Stimulated activated CD4-positive, alpha-beta T cell treated with anti-CD3 and anti-CD28 coated beads, Interleukin-15, amount 100 ng/mL, for 1 hour (primary cell): Measurements from ENCODE around the gene ADAMTS3.

Experiments used
- DNase-seq, 2 donors: peaks; one replicate each; pipeline ENCODE4 v3.0.0-alpha.2; 2020; ENCODE audit warnings: low read depth in 1 of 2, low spot score in 1 of 2

Gene ADAMTS3

DNA sequence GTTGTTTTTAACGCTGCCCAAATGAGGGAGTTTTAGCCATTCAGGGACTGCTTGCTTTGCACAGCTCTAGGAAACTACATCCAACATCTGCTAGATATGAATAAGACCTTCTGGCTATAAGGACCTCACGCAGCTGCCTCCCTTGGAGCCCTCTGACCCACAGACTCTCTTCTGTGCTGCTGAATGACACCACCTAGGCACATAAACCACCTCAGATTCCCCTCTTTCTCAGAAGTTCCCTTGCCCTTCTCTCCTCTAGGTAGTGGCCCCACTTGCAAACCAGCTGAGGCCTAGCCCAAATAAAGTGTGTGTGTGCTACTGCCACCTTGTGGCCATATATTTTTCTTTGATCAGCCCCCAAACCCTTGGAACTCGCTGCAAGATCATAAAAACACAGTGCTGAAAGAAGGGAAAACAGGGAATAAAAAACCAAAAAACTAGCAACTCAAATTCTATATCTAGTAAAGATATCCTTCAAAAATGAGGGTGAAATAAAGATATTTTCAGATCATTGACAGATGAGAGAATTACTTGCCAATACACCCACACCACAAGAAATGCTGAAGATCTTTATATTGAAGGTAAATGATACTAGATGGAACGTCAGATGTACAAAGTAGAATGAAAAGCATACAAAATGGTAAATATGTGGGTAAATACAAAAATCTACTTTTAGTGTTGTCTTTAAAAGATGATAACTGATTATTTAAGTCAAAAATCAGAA, 265.9 kb downstream of the ADAMTS3 start:
- no peak for DNase-seq

DNA sequence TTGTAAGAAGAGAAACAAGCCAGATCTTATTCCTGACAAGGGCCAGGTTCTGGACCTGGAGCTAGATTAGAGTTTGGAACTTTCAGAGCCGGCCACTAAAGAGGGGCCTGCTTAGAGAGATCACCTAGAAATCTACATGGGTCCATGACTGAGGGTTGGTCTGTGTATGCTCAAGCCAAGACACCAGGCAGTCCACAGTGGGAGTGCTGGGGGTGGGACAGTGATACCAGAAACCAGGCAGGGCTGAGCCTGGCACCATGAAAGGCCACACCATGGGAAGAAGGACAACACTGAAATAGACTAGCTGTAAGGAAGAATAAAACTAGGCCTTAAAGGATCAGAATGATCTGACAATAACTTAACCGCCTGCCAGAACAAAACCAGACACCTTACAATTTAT, 267.3 kb downstream of the ADAMTS3 start:
- no peak for DNase-seq

- no peak for DNase-seq
Measured at GRCh38 chr4:72300126-72300525, 268.9 kb downstream of the ADAMTS3 start.

GRCh38 chr4:72295966-72296557, 273.0 kb downstream of the ADAMTS3 start:
- DNase-seq, result no peak

DNA sequence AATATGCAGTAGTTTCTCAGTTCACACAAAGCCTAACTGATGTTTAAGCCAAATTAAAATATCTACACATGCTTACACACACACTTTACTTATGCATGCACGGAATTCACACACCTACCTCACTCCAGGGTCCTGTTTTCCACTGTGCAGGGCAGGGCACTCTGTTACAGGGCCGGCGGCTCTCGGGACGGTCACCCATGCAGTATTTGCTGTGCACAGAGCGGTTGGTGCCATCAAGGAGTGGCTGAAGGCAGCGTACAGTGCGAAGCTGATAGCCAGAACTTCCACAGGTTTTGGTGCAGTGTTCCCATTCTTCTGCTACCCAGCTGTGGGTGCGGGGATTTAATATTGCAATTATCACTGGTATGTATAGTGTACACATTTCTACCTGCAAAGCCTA, 278.3 kb downstream of the ADAMTS3 start:
- DNase-seq, result no peak

DNA sequence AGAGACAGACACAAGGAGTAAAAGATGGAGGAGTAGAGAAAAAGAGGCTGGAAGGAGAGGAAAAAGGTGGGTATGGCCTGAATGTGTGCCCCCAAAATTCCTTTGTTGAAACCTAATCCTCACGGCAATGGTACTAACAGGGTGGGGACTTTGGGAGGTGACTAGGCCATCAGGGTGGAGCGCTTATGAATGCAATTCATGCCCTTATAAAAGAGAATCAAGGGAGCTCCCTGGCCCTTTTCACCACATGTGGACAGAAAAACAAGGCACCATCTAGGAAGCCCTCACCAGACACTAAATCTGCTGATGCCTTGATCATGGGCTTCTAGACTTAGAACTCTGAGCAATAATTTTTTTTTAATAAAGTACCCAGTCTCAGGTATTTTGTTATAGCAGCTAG, 282.1 kb downstream of the ADAMTS3 start:
- no peak for DNase-seq

DNA sequence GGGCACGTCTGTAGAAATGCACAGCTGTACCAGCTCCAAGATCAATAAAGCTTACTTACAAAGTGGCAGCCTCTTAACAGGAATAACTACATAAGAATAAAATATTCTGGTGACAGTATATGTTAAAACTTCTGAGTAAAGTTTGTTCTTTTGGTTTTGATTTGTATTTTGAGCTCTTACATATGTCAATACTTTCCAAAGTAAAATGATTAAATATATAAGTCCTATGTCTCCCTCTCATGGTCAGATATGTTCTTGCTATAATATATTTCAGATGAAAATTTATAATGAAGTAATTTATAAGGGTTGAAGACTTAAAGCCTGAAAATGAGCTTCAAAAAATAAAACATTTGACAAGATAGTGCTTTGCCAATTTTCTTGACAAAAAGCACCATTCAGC, 282.8 kb downstream of the ADAMTS3 start:
- DNase-seq, result no peak

DNA sequence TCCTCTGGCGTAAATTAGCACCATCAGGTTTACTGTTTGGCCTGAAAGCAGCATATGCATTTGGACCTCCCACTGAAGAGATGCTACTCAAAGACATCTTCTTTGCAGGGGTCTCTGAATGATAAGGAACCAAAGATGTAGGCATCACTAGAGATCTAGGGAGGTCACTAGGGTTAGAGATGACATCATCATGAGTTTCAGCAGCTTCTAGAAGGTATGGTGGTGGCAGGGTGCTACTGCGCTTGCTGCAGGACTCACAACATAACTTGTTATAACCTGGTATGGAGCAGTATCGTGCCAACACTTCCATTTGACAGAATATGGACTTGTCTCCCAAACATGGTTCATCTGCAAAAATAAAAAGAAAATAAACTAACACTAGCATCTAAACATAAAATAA, 285.7 kb downstream of the ADAMTS3 start:
- no peak for DNase-seq

DNA sequence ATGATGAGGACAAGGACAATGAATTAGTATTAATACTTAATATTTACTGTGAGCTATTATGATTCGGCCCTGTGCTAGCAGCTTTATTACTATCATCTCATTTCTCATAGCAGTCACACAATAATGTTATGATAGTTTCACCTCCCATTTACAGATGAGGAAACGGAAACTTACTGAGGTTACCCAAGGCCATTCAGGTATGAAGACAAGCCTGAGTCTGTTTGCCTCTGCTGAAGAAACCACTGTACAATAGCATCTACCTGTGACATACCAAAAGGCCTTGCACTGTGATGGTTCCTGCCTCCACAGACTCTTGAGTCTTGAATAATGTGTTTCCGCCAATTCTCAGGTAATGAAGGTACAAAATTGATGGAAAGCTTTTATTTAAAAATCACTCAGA, 288.8 kb downstream of the ADAMTS3 start:
- no peak for DNase-seq

DNA sequence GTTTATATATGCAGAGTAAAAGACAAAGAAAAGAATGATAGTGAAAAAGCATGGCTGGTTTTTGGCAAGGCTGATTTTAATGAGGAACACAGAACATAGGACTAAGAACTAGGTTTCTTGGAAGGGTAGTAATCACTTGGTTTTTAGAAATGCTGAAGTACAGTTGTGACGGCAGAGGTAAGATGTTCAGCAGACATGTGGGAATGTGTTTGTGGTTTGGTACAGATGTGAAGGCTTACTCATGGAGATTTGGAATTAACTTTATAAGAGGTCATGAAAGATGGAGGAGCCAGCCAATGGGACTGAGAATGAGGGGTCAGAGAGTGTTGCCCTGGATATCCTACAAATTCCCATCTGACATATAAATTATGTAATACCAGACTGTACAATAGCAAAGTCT, 293.6 kb downstream of the ADAMTS3 start:
- no peak for DNase-seq

- DNase-seq, result no peak
Measured at GRCh38 chr4:72274251-72274650, 294.8 kb downstream of the ADAMTS3 start.

DNA sequence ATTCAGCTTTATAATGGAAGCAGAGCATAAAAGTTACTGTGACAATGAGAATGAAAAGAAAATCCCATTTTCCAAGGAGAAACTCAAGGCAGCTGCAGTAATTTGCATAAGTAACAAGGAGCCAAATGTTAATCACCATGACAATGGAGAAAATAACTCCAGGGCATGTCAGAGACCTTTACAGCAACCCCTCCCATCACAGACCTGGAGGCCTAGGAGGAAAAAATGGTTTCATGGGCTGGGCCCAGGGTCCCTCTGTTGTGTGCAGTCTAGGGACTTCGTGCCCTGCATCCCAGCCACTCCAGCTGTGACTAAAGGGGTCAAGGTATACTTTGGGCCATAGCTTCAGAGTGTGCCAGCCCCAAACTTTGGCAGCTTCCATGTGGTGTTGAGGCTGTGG, 313.8 kb downstream of the ADAMTS3 start:
- DNase-seq, result no peak

DNA sequence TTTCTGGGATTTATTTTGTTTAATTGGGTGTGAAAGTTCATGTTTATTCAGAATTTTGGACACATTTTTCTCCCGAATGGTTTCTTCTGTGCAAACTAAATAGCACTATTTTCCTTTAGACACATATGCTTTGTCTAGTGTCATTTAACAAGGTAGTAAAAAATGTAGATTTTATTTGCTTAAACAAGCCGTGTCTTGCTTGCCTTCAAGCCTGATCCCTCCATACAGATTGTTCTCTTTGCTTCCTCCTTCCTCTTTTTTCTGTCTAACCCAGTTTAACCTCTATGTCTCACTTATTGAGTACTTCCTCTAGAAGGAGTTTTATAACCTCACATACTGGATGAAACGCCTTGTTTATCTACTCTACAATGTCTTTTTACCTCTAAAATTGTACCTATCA, 325.4 kb downstream of the ADAMTS3 start:
- no peak for DNase-seq

- DNase-seq, result no peak
Measured at GRCh38 chr4:72239487-72240116, 329.4 kb downstream of the ADAMTS3 start.
